Uterus (tissue), 4 donors: ENCODE results near the gene WDR59. TPM values are rescaled to one million over a fixed set of nuclear protein-coding genes. Genes with fewer than 3 reads are reported as not detected.

Experiments used
- DNase-seq, 2 donors: peaks; one replicate each; pipeline ENCODE4 v3.0.0-alpha.2; 2019 to 2020
- H3K27ac ChIP-seq, 2 donors: fragments of 200-600 bp; sonication (generic); 1 replicate in 1 of 2; 2 replicates in 1 of 2; pipeline ENCODE4 v1.5.1; 2016 to 2018
- H3K27me3 ChIP-seq, 2 donors: fragments of 200-600 bp; sonication (generic); one replicate each; pipeline ENCODE4 v1.5.1; 2018 to 2019; ENCODE audit warnings: control low read depth in 1 of 2
- H3K36me3 ChIP-seq, 2 donors: fragments of 200-600 bp; sonication (generic); one replicate each; pipeline ENCODE4 v1.5.1; 2019; ENCODE audit warnings: control low read depth in 1 of 2
- H3K4me1 ChIP-seq, 2 donors: fragments of 200-600 bp; sonication (generic); one replicate each; pipeline ENCODE4 v1.5.1; 2018 to 2019; ENCODE audit warnings: control low read depth in 1 of 2
- H3K4me3 ChIP-seq, 2 donors: fragments of 200-600 bp; sonication (generic); 1 replicate in 1 of 2; 2 replicates in 1 of 2; pipeline ENCODE4 v1.5.1; 2018 to 2019; ENCODE audit warnings: mild to moderate bottlenecking in 1 of 2
- H3K9me3 ChIP-seq, 2 donors: fragments of 200-600 bp; sonication (generic); one replicate each; pipeline ENCODE4 v1.5.1; 2019; ENCODE audit warnings: control low read depth in 1 of 2
- CTCF ChIP-seq, 4 experiments: fragments of 200-600 bp in 2 of 4; fragments of 450-650 bp in 2 of 4; sonication (generic) in 2 of 4; IDR thresholded peaks; one replicate each; pipeline ENCODE4 v1.5.1; 2016 to 2019; ENCODE audit warnings: antibody characterized with exemption in 4 of 4, mild to moderate bottlenecking in 2 of 4, moderate library complexity in 1 of 4
- POLR2A ChIP-seq, 2 donors: fragments of 450-650 bp; IDR thresholded peaks; one replicate each; pipeline ENCODE4 v1.6.1; 2016; ENCODE audit warnings: antibody characterized with exemption in 2 of 2, mild to moderate bottlenecking in 1 of 2, moderate library complexity in 1 of 2
- intact Hi-C: fragments of 100-400 bp; cut with DNase I; formaldehyde crosslinking; loops from one replicate; pipeline ENCODE4 v1.15.1; 2023; ENCODE audit warnings: low total_unique reads
- total RNA-seq, 4 donors: library from RNA; depleted of rRNA in 3 of 4; stranded (reverse); fragments of >200 nt in 3 of 4; gene quantifications; one replicate each; pipeline versions ENCODE4 v1.1.0 to v1.2.4, GENCODE V29; 2014 to 2023
- donor health status: DM: yes; HTN: yes; CAD: no.

WDR59 gene
- total RNA-seq, 4 donors from 2014 or later: 37.1 to 103 (median 65.0) TPM

GRCh38 chr16:74896389-74897370 is 88.2 kb downstream of the WDR59 start:
- DNase-seq: no peak
- no peaks in the 10 kb centered on the region for H3K4me1 ChIP-seq
- H3K36me3 ChIP-seq: no peaks in the 10 kb centered on the region
- no peaks in the 10 kb centered on the region for H3K27me3 ChIP-seq
- no peaks in the 10 kb centered on the region for H3K9me3 ChIP-seq
- H3K4me3 ChIP-seq: no peak overlapping the region
- TF ChIP-seq CTCF (IDR thresholded peaks at IDR 0.05) (no peak), POLR2A (IDR thresholded peaks at IDR 0.05) (no peak)
- intact Hi-C loops: no loop called here
- H3K27ac ChIP-seq: no peak overlapping the region

GRCh38 chr16:74893541-74893940 is 91.4 kb downstream of the WDR59 start:
- H3K36me3 ChIP-seq: no peaks in the 10 kb centered on the region
- H3K27ac ChIP-seq: no peak overlapping the region
- intact Hi-C loops: no loop called here
- H3K4me3 ChIP-seq: no peak overlapping the region
- no peak for DNase-seq
- H3K27me3 ChIP-seq: no peaks in the 10 kb centered on the region
- no peak for TF ChIP-seq CTCF (IDR thresholded peaks at IDR 0.05)
- TF ChIP-seq POLR2A (IDR thresholded peaks at IDR 0.05): no peak
- H3K4me1 ChIP-seq: no peaks in the 10 kb centered on the region
- no peaks in the 10 kb centered on the region for H3K9me3 ChIP-seq

- Histone ChIP-seq H3K4me1 (no peaks in the 10 kb centered on the region), H3K9me3 (no peaks in the 10 kb centered on the region), H3K36me3 (no peaks in the 10 kb centered on the region), H3K27me3 (no peaks in the 10 kb centered on the region), H3K27ac (no peak overlapping the region), H3K4me3 (no peak overlapping the region)
- intact Hi-C loops: no loop called here
- TF ChIP-seq CTCF (IDR thresholded peaks at IDR 0.05): no peak
- TF ChIP-seq POLR2A (IDR thresholded peaks at IDR 0.05): no peak
- no peak for DNase-seq
Measured at GRCh38 chr16:74892574-74893461, 92.1 kb downstream of the WDR59 start.

GRCh38 chr16:74888888-74889287 is 96.0 kb downstream of the WDR59 start:
- Histone ChIP-seq H3K27ac (no peak overlapping the region), H3K9me3 (no peaks in the 10 kb centered on the region), H3K27me3 (no peaks in the 10 kb centered on the region), H3K36me3 (no peaks in the 10 kb centered on the region), H3K4me3 (no peak overlapping the region), H3K4me1 (no peaks in the 10 kb centered on the region)
- DNase-seq: no peak
- TF ChIP-seq POLR2A (IDR thresholded peaks at IDR 0.05) (no peak), CTCF (IDR thresholded peaks at IDR 0.05) (no peak)
- intact Hi-C loops: no loop called here
